Activated T-cell treated with anti-CD3 and anti-CD28 coated beads, Interleukin-2, amount 50 U/mL, for 24 hours (primary cell): ENCODE data around the gene PRAME.
"Not testable (repeated sequence)": the region's sequence is repeated elsewhere in the genome, so short reads cannot be mapped to it uniquely, and the experiment has no call there.

Experiments used
- DNase-seq: peaks from one replicate; pipeline ENCODE4 v3.0.0-alpha.2; 2020
- H3K27ac Mint-ChIP-seq: 2 replicates; pipeline ENCODE4 v1.8.0; 2020; ENCODE audit warnings: mild to moderate bottlenecking, mixed read lengths
- H3K27me3 Mint-ChIP-seq: 2 replicates; pipeline ENCODE4 v1.8.0; 2020; ENCODE audit warnings: mixed read lengths
- H3K36me3 Mint-ChIP-seq: 2 replicates; pipeline ENCODE4 v1.8.0; 2020; ENCODE audit warnings: low read depth, mixed read lengths
- H3K4me1 Mint-ChIP-seq: 2 replicates; pipeline ENCODE4 v1.8.0; 2020; ENCODE audit warnings: low read depth, mixed read lengths
- H3K4me3 Mint-ChIP-seq: 2 replicates; pipeline ENCODE4 v1.8.0; 2020; ENCODE audit warnings: mild to moderate bottlenecking, moderate library complexity, mixed read lengths
- H3K9me3 Mint-ChIP-seq: 2 replicates; pipeline ENCODE4 v1.8.0; 2020; ENCODE audit warnings: mixed read lengths

PRAME gene

DNA sequence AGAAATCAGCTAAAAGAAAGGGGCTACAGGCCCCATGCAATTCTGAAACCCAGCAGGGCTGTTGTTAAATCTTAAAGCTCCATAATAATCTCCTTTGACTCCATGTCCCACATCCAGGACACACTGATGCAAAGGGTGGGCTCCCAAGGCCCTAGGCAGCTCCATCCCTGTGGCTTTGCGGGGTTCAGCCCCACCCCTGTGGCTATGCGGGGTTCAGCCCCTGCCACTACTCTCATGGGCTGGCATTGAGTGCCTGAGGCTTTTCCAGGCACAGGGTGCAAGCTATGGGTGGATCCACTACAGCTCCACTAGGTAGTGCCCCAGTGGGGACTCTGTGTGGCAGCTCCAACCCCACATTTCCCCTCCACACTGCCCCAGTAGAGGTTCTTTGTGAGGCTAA, 30.3 kb downstream of the PRAME start:
- Mint-ChIP-seq H3K36me3 (no peaks in the 10 kb centered on the region), H3K27ac (no peak overlapping the region), H3K27me3 (peaks cover 12% of the 10 kb centered on the region), H3K4me3 (no peak overlapping the region), H3K4me1 (peaks cover 1% of the 10 kb centered on the region), H3K9me3 (no peaks in the 10 kb centered on the region)
- no peak for DNase-seq

DNA sequence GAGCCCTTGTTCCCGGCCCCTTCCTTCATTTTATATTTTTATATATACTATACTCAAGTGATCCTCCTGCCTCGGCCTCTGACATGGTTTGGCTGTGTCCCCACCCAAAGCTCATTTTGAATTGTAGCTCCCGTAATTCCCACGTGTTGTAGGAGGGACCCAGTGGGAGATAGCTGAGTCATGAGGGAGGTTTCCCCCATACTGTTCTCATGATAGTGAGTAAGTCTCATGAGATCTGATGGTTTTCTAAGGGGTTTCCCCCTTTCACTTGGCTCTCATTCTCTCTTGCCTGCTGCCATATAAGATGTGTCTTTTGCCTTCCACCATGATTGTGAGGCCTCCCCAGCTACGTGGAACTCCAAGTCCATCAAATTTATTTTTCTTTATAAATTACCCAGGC, 31.8 kb downstream of the PRAME start:
- H3K36me3 Mint-ChIP-seq, result no peaks in the 10 kb centered on the region
- no peak overlapping the region for H3K27ac Mint-ChIP-seq
- no peak overlapping the region for H3K4me3 Mint-ChIP-seq
- DNase-seq, result no peak
- peaks cover 17% of the 10 kb centered on the region for H3K27me3 Mint-ChIP-seq
- H3K9me3 Mint-ChIP-seq, result no peaks in the 10 kb centered on the region
- H3K4me1 Mint-ChIP-seq, result peaks cover 1% of the 10 kb centered on the region

DNA sequence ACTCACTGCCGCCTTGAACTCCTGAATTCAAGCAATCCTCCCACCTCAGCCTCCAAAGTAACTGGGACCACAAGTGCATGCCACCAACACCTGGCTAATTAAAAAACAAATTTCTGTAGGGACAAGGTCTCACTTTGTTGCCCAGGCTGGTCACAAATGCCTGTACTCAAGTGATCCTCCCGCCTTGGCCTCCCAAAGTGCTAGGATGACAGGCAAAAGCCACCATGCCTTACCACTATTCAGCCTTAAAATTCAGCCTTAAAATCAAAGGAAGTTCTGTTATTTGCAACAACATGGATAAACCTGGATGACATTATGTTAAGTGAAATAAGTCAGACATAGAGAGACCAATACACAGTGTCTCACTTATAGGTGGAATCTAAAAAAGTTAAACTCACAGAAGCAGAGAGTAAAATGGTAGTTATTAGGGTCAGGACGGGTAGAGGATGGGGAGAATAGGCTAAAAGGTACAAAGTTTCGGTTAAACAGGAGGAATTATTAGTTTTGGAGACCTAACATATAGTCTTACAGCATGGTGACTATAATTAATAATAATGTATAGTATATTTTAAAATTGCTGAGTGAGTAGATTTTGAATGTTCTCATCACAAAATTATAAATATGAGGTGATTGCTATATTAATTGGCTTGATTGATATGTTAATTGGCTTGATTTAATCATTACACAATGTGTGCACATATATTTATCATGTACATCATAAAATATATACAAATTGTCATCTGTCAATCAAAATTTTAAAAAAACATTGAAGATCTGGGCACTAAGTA, 32.7 kb downstream of the PRAME start:
- no peaks in the 10 kb centered on the region for H3K36me3 Mint-ChIP-seq
- no peaks in the 10 kb centered on the region for H3K9me3 Mint-ChIP-seq
- no peak for DNase-seq
- no peak overlapping the region for H3K4me3 Mint-ChIP-seq
- H3K27ac Mint-ChIP-seq, result no peak overlapping the region
- peaks cover 17% of the 10 kb centered on the region for H3K27me3 Mint-ChIP-seq
- peaks cover 1% of the 10 kb centered on the region for H3K4me1 Mint-ChIP-seq

DNA sequence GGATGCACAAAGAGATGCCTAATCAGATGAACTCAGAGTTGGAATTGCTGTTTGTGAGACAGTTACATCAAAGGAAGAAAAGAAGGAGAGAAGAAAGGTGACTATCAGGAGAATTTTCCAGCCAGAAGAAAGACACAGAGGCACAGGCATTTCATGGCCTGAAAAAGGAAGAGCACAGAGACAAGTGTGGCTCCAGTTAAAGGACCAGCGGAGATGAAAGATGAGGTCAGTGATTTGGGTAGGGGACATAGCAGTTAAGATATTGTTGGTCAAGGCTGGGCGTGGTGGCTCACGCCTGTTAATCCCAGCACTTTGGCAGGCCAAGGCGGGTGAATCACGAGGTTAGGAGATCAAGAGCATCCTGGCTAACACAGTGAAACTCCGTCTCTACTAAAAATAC, 35.6 kb downstream of the PRAME start:
- peaks cover 1% of the 10 kb centered on the region for H3K4me1 Mint-ChIP-seq
- H3K9me3 Mint-ChIP-seq, result no peaks in the 10 kb centered on the region
- H3K27me3 Mint-ChIP-seq, result peaks cover 15% of the 10 kb centered on the region
- H3K36me3 Mint-ChIP-seq, result no peaks in the 10 kb centered on the region
- H3K4me3 Mint-ChIP-seq, result no peak overlapping the region
- no peak for DNase-seq
- no peak overlapping the region for H3K27ac Mint-ChIP-seq

DNA sequence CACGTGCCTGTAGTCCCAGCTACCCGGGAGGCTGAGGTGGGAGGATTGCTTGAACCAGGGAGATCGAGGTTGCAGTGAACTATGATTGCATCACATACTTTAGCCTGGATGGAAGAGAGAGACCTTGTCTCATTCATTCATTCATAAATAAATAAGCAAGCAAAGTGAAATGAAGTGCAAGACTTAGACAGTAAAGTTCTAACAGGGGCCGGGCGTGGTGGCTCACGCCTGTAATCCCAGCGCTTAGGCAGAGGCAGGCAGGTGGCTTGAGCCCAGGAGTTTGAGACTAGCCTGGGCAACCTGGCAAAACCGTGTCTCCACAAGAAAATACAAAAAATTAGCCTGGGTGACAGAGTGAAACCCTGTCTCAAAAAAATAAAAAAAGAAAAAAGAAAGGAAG, 37.4 kb downstream of the PRAME start:
- no peak overlapping the region for H3K4me3 Mint-ChIP-seq
- H3K27ac Mint-ChIP-seq, result no peak overlapping the region
- no peaks in the 10 kb centered on the region for H3K9me3 Mint-ChIP-seq
- H3K27me3 Mint-ChIP-seq, result peaks cover 16% of the 10 kb centered on the region
- DNase-seq, result no peak
- no peaks in the 10 kb centered on the region for H3K4me1 Mint-ChIP-seq
- no peaks in the 10 kb centered on the region for H3K36me3 Mint-ChIP-seq

DNA sequence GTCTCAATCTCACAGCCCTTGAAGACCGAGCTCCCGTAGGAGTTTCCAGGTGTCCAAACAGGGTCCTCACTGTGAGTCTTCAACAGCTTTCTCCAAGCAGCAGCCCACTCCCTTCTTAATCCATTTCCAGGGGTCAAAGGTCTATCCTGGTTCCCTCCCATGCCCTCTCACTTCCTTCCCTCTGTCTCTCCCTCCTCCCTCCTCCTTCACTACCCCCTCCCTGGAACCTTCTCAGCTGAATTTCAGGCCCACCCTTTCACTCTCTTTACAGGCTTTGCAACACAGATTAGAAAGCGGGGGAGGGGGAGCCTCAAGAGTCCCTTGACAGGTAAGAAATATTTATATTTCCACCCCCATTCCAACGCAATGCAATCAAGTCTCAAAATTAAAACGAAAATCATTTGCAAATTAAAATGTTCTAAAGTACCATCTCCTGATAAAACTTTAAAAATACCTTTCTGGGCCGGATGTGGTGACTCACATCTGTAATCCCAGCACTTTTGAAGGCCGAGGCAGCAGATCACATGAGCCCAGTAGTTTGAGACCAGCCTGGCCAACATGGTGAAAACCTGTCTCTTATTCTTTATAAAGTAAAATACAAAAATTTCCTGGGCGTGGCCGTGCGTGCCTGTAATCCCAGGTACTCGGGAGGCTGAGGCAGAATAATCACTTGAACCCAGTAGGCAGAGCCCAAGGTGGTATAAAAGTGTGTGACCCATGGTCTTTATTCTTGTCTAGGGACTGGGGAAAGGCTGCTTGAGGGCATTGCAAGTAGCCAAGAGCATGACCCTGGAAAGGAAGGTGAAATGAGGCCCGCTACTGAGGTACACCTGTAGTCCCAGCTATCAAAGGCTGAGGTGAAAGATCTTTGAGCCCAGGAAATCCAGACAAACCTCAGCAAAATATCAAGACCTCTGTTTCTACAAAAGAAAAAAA, 38.1 kb downstream of the PRAME start:
- no peak for DNase-seq
- Mint-ChIP-seq H3K4me1 (no peaks in the 10 kb centered on the region), H3K27ac (no peak overlapping the region), H3K27me3 (peaks cover 21% of the 10 kb centered on the region), H3K36me3 (no peaks in the 10 kb centered on the region), H3K4me3 (no peak overlapping the region), H3K9me3 (no peaks in the 10 kb centered on the region)

DNA sequence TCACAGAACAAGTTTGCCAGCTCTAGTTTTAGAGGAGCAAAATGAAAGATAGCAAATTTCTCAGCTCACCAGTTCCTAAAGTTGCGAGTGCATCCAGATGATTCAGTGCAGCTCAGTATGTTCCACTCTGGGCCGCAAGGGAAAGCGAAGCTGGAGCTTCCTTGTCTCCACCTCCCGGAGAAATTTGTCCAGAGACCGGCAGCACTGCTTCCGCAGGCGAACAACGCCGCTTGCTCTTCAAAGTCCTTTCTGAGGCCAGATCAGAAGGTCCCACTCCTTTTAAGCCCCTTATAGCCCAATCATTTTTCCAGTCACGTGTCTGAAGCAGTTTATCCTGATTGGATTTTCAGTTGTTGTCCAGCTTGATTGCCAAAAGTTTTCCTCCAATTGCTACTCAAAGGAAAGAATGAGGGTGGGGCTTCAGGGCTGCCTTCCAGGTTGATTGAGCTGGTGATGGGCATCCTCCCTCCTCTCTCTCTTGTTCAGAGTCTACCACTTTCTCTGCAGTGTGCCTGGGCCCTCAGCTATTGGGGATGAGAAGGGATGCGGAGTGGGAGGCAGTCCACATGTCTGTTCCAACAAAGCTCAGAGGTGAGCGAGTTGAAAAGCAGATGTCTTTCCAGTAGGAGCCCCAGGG, 38.9 kb downstream of the PRAME start, which contains the start of gene ZNF280A:
TSS of gene ZNF280A (minus strand) at position 251 of the 637 bp plus-strand sequence. CDS start 4,640 bp downstream, outside the sequence.
- H3K9me3 Mint-ChIP-seq, result no peaks in the 10 kb centered on the region
- no peaks in the 10 kb centered on the region for H3K4me1 Mint-ChIP-seq
- H3K4me3 Mint-ChIP-seq, result no peak within 1 kb of the TSS
- H3K27ac Mint-ChIP-seq, result no peak within 1 kb of the TSS
- peaks cover 27% of the 10 kb centered on the region for H3K27me3 Mint-ChIP-seq
- H3K36me3 Mint-ChIP-seq, result no peaks in the 10 kb centered on the region
- no peak for DNase-seq

DNA sequence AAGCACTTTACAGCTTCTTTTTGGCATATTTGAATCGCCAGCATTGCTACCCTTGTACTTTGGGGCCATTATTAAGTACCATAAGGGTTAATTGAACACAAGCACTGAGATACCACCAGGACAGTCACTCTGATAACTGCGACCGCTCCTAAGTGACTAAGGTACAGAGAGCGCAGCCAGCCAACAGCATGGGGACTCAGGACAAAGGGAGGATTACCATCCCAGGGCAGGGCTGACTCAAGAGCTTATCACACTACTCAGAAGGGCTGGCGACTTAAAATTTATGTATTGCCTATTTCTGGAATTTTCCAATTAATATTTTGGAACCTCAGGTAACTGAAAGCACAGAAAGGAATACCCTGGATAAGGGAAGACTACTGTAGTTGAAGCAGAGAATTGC, 39.5 kb downstream of the PRAME start:
- Mint-ChIP-seq H3K36me3 (no peaks in the 10 kb centered on the region), H3K4me3 (no peak overlapping the region), H3K27me3 (peaks cover 31% of the 10 kb centered on the region), H3K4me1 (no peaks in the 10 kb centered on the region), H3K27ac (no peak overlapping the region), H3K9me3 (no peaks in the 10 kb centered on the region)
- DNase-seq, result no peak

DNA sequence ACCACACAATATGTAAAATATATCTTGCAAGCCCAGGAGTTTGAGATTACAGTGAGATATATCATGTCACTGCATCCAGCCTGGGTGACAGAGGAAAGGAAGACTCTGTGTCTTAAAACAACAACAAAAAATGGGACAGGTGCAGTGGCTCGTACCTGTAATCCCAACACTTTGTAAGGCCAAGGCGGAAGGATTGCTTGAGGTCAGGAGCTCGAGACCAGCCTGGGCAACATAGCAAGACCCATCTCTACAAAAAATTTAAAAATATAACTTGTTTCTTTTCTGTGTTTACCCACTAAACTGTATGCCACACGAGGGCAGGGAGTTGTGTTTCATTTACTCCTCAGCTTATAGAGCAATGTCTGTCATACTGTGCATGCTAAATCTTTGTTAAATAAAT, 42.1 kb downstream of the PRAME start:
- Mint-ChIP-seq H3K27me3 (peaks cover 29% of the 10 kb centered on the region), H3K4me3 (no peak overlapping the region), H3K9me3 (no peaks in the 10 kb centered on the region), H3K4me1 (no peaks in the 10 kb centered on the region), H3K36me3 (no peaks in the 10 kb centered on the region), H3K27ac (no peak overlapping the region)
- DNase-seq, result no peak

DNA sequence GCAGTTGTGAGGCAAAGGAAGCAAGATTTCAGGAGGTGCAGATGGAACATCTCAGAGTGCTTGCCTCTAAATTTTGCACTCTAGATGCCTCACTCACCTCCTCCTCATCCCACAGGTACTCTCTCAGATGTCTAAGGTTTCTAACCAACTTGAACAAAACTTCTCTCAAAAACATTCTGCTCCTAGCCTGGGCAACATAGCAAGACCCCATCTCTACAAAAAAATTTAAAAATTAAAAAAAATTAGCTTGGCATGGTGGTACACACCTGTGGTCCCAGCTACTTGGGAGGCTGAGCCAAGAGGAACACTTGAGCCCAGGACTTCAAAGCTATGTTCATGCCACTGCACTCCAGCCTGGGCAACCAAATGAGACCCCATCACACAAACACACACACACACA, 43.2 kb downstream of the PRAME start:
- Mint-ChIP-seq H3K4me3 (no peak overlapping the region), H3K27me3 (peaks cover 29% of the 10 kb centered on the region), H3K4me1 (no peaks in the 10 kb centered on the region), H3K27ac (no peak overlapping the region), H3K9me3 (peaks cover 5% of the 10 kb centered on the region), H3K36me3 (no peaks in the 10 kb centered on the region)
- DNase-seq, result no peak

DNA sequence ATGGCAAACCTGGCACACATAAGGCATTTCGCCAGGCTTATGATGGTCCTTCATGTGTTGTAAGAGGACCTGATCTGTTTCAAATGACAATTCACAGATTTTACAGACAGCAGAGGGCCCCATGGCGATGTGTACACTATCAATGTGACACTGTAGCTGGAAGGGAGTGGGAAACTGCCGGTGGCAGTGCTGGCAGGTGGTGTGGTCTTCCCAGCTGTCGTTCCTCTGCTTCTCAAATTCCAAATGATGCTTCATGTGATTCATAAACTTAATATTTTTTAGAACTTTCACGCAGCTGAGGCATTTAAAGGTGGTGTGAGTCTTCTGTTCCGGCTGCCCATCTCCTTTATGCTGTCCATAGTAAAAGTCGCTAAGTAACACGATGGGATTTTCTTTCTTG, 44.6 kb downstream of the PRAME start:
- not testable (repeated sequence) for H3K36me3 Mint-ChIP-seq, H3K4me3 Mint-ChIP-seq, H3K4me1 Mint-ChIP-seq, DNase-seq, H3K27ac Mint-ChIP-seq
- Mint-ChIP-seq H3K9me3 (peaks cover 12% of the 10 kb centered on the region), H3K27me3 (peaks cover 24% of the 10 kb centered on the region)

DNA sequence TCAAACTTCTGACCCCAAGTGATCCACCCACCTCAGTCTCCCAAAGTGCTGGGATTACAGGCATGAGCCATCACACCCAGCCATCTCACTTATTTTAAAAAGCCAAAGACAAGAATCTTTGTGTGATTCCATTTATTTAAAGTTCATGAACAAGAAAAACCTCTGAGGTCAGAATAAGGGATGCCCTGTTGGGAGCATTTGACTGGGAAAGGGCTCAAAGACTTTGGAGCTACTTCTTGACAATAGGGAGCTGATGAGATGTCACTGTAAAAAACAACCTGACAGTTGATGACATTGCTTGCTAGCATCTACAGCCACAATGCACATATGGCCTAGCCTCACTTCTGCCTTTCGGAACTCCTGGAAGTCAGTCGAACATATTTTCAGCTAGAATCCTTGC, 45.4 kb downstream of the PRAME start:
- peaks cover 24% of the 10 kb centered on the region for H3K27me3 Mint-ChIP-seq
- no peak overlapping the region for H3K27ac Mint-ChIP-seq
- no peaks in the 10 kb centered on the region for H3K36me3 Mint-ChIP-seq

DNA sequence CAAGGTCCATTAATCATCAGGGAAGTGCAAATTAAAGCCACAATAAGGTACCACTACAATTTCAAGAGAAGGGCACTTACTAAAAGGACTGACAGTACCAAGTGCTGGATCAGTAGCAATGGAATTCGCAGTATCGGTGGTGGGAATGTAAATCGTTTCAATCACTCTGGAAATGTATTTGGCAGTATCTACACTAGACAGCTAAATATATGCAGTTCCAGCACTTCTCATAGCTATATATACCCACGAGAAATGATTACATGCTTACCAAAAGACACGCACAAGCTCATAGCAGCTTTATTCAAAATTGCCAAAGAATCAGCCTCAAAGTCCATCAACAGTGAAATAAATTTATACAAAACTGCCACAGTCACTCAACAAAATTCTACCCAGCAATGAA, 46.1 kb downstream of the PRAME start:
- Mint-ChIP-seq H3K27ac (no peak overlapping the region), H3K4me3 (no peak overlapping the region), H3K36me3 (peaks cover 4% of the 10 kb centered on the region), H3K27me3 (peaks cover 24% of the 10 kb centered on the region), H3K9me3 (peaks cover 15% of the 10 kb centered on the region), H3K4me1 (peaks cover 3% of the 10 kb centered on the region)
- no peak for DNase-seq

More for the DNA sequence above, 45.4 kb downstream of the PRAME start:
- DNase-seq, result no peak
- H3K9me3 Mint-ChIP-seq, result peaks cover 15% of the 10 kb centered on the region
- peaks cover 2% of the 10 kb centered on the region for H3K4me1 Mint-ChIP-seq
- H3K4me3 Mint-ChIP-seq, result no peak overlapping the region

DNA sequence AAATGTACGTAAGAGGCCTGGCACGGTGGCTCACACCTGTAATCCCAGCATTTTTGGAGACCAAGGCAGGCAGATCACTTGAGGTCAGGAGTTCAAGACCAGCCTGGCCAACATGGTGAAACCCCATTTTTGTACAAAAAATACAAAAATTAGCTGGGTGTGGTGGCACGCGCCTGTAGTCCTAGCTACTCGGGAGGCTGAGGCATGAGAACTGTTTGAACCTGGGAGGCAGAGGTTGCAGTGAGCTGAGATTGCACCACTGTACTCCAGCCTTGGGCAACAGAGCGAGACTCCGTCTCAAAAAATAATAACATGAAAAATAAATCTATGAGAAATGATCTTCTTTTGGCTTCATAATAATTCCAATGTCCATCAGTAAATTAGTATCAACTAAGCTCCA, 48.2 kb downstream of the PRAME start:
- Mint-ChIP-seq H3K36me3 (peaks cover 23% of the 10 kb centered on the region), H3K9me3 (peaks cover 15% of the 10 kb centered on the region), H3K27me3 (peaks cover 18% of the 10 kb centered on the region), H3K4me1 (peaks cover 22% of the 10 kb centered on the region)
- not testable (repeated sequence) for H3K4me3 Mint-ChIP-seq, H3K27ac Mint-ChIP-seq, DNase-seq
